ENCODE measurements around the gene EXPH5.

Gene EXPH5

GRCh38 chr11:108496643-108497256 lies 96.8 kb downstream of the EXPH5 start:
- peak overlapping the region; percentile 90 for H3K4me3 Mint-ChIP-seq
- DNase-seq (ENCODE audit: low spot score in 2 of 2) (no peak), ATAC-seq (replicated peaks; ENCODE audit: extremely low read depth, poor library complexity, severe bottlenecking) (no peak)
- peak overlapping the region; percentile 89 for H3K27ac Mint-ChIP-seq (ENCODE audit: low read depth)
- H3K9me3 Mint-ChIP-seq: no peaks in the 10 kb centered on the region
- peaks cover 18% of the 10 kb centered on the region for H3K4me1 Mint-ChIP-seq
- H3K27me3 Mint-ChIP-seq: no peaks in the 10 kb centered on the region
- peaks cover 8% of the 10 kb centered on the region for H3K36me3 Mint-ChIP-seq (ENCODE audit: insufficient read depth)

GRCh38 chr11:108495326-108495725 lies 98.2 kb downstream of the EXPH5 start:
- no peaks in the 10 kb centered on the region for H3K27me3 Mint-ChIP-seq
- H3K36me3 Mint-ChIP-seq (ENCODE audit: insufficient read depth): peaks cover 9% of the 10 kb centered on the region
- DNase-seq (ENCODE audit: low spot score in 2 of 2) (no peak), ATAC-seq (replicated peaks; ENCODE audit: extremely low read depth, poor library complexity, severe bottlenecking) (no peak)
- H3K4me1 Mint-ChIP-seq: peaks cover 18% of the 10 kb centered on the region
- H3K27ac Mint-ChIP-seq (ENCODE audit: low read depth): peak overlapping the region; percentile 16
- no peak overlapping the region for H3K4me3 Mint-ChIP-seq
- no peaks in the 10 kb centered on the region for H3K9me3 Mint-ChIP-seq

- peaks cover 11% of the 10 kb centered on the region for H3K36me3 Mint-ChIP-seq (ENCODE audit: insufficient read depth)
- H3K27ac Mint-ChIP-seq (ENCODE audit: low read depth): no peak overlapping the region
- no peaks in the 10 kb centered on the region for H3K27me3 Mint-ChIP-seq
- ATAC-seq (replicated peaks; ENCODE audit: extremely low read depth, poor library complexity, severe bottlenecking): no peak
- no peaks in the 10 kb centered on the region for H3K9me3 Mint-ChIP-seq
- no peak for DNase-seq (ENCODE audit: low spot score in 2 of 2)
- peaks cover 18% of the 10 kb centered on the region for H3K4me1 Mint-ChIP-seq
- H3K4me3 Mint-ChIP-seq: no peak overlapping the region
Observed at GRCh38 chr11:108494182-108494581, 99.4 kb downstream of the EXPH5 start.

DNA sequence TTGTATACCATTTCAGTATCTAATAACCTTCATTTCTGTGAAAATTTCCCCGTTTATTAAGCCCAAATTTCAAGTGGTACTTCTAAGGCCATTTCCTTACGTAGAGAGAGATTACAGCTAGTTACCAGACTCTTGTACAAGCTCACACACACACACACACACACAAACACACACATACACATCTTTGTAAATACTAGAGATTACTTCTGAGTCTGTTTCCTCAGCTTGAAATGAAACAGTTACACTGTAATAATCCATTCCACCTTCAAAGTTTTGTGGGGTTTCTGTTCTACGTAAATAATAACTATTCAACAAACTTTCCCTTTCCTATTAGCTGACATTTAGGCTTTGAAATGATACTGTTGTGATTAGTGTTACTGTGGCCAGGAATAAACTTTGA lies 101.6 kb downstream of the EXPH5 start:
- H3K27me3 Mint-ChIP-seq: no peaks in the 10 kb centered on the region
- H3K9me3 Mint-ChIP-seq: no peaks in the 10 kb centered on the region
- no peak for ATAC-seq (replicated peaks; ENCODE audit: extremely low read depth, poor library complexity, severe bottlenecking)
- no peak for DNase-seq (ENCODE audit: low spot score in 2 of 2)
- H3K36me3 Mint-ChIP-seq (ENCODE audit: insufficient read depth): peaks cover 5% of the 10 kb centered on the region
- peak overlapping the region; percentile 32 for H3K27ac Mint-ChIP-seq (ENCODE audit: low read depth)
- H3K4me1 Mint-ChIP-seq: peaks cover 16% of the 10 kb centered on the region
- no peak overlapping the region for H3K4me3 Mint-ChIP-seq

- Mint-ChIP-seq H3K27ac (ENCODE audit: low read depth) (no peak overlapping the region), H3K36me3 (ENCODE audit: insufficient read depth) (peaks cover 32% of the 10 kb centered on the region), H3K9me3 (no peaks in the 10 kb centered on the region), H3K4me3 (no peak overlapping the region), H3K27me3 (no peaks in the 10 kb centered on the region), H3K4me1 (no peaks in the 10 kb centered on the region)
- ATAC-seq (replicated peaks; ENCODE audit: extremely low read depth, poor library complexity, severe bottlenecking): no peak
- no peak for DNase-seq (ENCODE audit: low spot score in 2 of 2)
Observed at GRCh38 chr11:108486828-108487227, 106.7 kb downstream of the EXPH5 start.

GRCh38 chr11:108486331-108486730 lies 107.2 kb downstream of the EXPH5 start:
- no peaks in the 10 kb centered on the region for H3K9me3 Mint-ChIP-seq
- DNase-seq (ENCODE audit: low spot score in 2 of 2) (no peak), ATAC-seq (replicated peaks; ENCODE audit: extremely low read depth, poor library complexity, severe bottlenecking) (no peak)
- H3K36me3 Mint-ChIP-seq (ENCODE audit: insufficient read depth): peaks cover 33% of the 10 kb centered on the region
- H3K27ac Mint-ChIP-seq (ENCODE audit: low read depth): no peak overlapping the region
- no peak overlapping the region for H3K4me3 Mint-ChIP-seq
- H3K4me1 Mint-ChIP-seq: no peaks in the 10 kb centered on the region
- H3K27me3 Mint-ChIP-seq: no peaks in the 10 kb centered on the region

DNA sequence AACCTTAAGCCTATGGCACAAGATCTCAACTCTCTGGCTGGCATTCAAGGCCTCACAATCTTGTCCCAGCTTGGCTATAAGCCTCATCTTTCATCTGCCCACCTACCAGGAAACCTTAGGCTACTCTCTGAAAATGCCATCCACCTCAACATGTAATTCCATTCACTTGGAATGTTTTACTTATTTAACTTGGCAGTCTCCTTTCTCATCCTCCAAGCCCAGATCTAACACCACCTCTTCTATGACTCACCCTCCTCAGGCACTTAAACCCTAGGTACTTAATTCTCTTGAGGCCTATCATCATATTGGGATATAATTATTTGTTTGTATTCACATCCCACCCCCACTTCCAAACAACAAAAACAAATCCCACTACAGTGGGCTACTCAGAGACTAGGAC lies 110.4 kb downstream of the EXPH5 start:
- H3K4me1 Mint-ChIP-seq: no peaks in the 10 kb centered on the region
- no peak overlapping the region for H3K27ac Mint-ChIP-seq (ENCODE audit: low read depth)
- peaks cover 33% of the 10 kb centered on the region for H3K36me3 Mint-ChIP-seq (ENCODE audit: insufficient read depth)
- DNase-seq (ENCODE audit: low spot score in 2 of 2): no peak
- no peaks in the 10 kb centered on the region for H3K27me3 Mint-ChIP-seq
- no peaks in the 10 kb centered on the region for H3K9me3 Mint-ChIP-seq
- no peak overlapping the region for H3K4me3 Mint-ChIP-seq
- no peak for ATAC-seq (replicated peaks; ENCODE audit: extremely low read depth, poor library complexity, severe bottlenecking)

DNA sequence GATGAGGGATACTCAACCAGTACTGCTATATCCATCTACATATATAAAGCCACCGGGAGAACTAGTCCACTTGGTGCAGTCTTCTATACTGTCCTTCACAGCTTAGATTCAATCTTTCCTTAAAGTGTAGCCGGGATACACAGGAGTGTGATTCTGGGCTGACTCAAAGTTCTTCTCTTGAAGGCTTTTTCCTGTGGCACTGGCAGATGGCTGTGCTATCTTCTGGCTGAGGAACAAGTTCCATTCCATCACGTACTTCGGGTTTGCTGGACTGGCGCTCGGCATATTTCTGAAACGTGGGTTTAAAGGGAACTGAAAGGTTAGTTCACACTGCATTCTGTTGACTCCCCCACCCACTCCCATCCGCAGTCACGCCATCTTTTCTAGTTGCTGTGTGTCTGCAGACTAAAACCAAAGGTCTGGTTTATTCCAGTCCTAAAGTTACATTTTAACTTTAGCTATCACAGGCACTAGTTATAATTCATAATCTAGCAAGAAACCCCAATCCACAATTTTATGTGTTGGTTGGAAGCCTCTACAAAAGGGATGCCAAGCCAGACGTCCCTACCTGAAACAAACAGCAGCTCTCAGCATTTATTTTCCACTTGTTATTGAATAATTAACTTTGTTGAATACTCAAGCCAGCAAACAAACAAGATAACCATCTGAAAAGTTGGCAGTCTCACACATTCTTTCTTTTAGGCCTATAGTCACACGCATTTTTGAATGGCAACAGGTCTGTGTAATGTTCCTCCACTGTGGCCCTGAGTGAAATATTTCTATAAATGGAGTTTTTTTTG lies 118.7 kb downstream of the EXPH5 start:
- ATAC-seq (replicated peaks; ENCODE audit: extremely low read depth, poor library complexity, severe bottlenecking): no peak
- Mint-ChIP-seq H3K36me3 (ENCODE audit: insufficient read depth) (peaks cover 25% of the 10 kb centered on the region), H3K4me1 (no peaks in the 10 kb centered on the region), H3K27ac (ENCODE audit: low read depth) (no peak overlapping the region), H3K9me3 (no peaks in the 10 kb centered on the region), H3K27me3 (no peaks in the 10 kb centered on the region), H3K4me3 (no peak overlapping the region)
- no peak for DNase-seq (ENCODE audit: low spot score in 2 of 2)

- Mint-ChIP-seq H3K27ac (ENCODE audit: low read depth) (peak overlapping the region; percentile 49), H3K4me1 (no peaks in the 10 kb centered on the region)
Observed at GRCh38 chr11:108472681-108473080, 120.9 kb downstream of the EXPH5 start.

GRCh38 chr11:108468478-108468864 lies 125.1 kb downstream of the EXPH5 start:
- Mint-ChIP-seq H3K36me3 (ENCODE audit: insufficient read depth) (peaks cover 12% of the 10 kb centered on the region), H3K4me1 (peaks cover 19% of the 10 kb centered on the region), H3K4me3 (peak overlapping the region; percentile 94), H3K9me3 (no peaks in the 10 kb centered on the region), H3K27me3 (no peaks in the 10 kb centered on the region), H3K27ac (ENCODE audit: low read depth) (no peak overlapping the region)
- no peak for DNase-seq (ENCODE audit: low spot score in 2 of 2)
- no peak for ATAC-seq (replicated peaks; ENCODE audit: extremely low read depth, poor library complexity, severe bottlenecking)

More at GRCh38 chr11:108472681-108473080, 120.9 kb downstream of the EXPH5 start:
- ATAC-seq (replicated peaks; ENCODE audit: extremely low read depth, poor library complexity, severe bottlenecking): no peak
- no peaks in the 10 kb centered on the region for H3K9me3 Mint-ChIP-seq
- H3K27me3 Mint-ChIP-seq: no peaks in the 10 kb centered on the region
- H3K36me3 Mint-ChIP-seq (ENCODE audit: insufficient read depth): peaks cover 20% of the 10 kb centered on the region
- no peak overlapping the region for H3K4me3 Mint-ChIP-seq
- no peak for DNase-seq (ENCODE audit: low spot score in 2 of 2)

GRCh38 chr11:108467091-108467823 lies 126.3 kb downstream of the EXPH5 start, which contains the start of gene C11orf65:
Gene C11orf65, minus strand, starts transcription at chr11:108467529. Its CDS starts 5,970 bp downstream, at chr11:108461559.
- Mint-ChIP-seq H3K27ac (ENCODE audit: low read depth) (peak within 1 kb of the TSS; percentile 99), H3K4me3 (peak within 1 kb of the TSS; percentile 94), H3K36me3 (ENCODE audit: insufficient read depth) (peaks cover 11% of the 10 kb centered on the region), H3K4me1 (peaks cover 19% of the 10 kb centered on the region), H3K27me3 (no peaks in the 10 kb centered on the region), H3K9me3 (no peaks in the 10 kb centered on the region)
- peak; percentile 94 for ATAC-seq (replicated peaks; ENCODE audit: extremely low read depth, poor library complexity, severe bottlenecking)
- peak; percentile 96 to 97 for DNase-seq (ENCODE audit: low spot score in 2 of 2)

DNA sequence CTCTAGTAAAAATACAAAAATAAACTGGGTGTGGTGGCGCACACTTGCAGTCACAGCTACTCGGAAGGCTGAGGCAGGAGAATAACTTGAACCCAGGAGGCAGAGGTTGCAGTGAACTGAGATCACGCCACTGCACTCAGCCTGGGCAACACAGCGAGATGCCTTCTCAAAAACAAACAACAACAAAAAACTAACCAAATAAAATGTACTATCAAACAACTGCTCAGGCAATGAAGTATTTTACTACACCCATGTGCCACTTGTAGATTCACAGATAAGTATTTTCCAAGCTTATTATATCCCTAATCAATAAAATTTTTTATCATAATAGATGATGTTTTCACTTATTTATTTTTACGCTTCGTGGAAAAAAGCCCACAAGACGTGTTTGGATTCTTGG lies 127.2 kb downstream of the EXPH5 start:
- H3K27me3 Mint-ChIP-seq: no peaks in the 10 kb centered on the region
- no peak for ATAC-seq (replicated peaks; ENCODE audit: extremely low read depth, poor library complexity, severe bottlenecking)
- no peak for DNase-seq (ENCODE audit: low spot score in 2 of 2)
- peak overlapping the region; percentile 99 for H3K27ac Mint-ChIP-seq (ENCODE audit: low read depth)
- peaks cover 11% of the 10 kb centered on the region for H3K36me3 Mint-ChIP-seq (ENCODE audit: insufficient read depth)
- peaks cover 19% of the 10 kb centered on the region for H3K4me1 Mint-ChIP-seq
- peak overlapping the region; percentile 94 for H3K4me3 Mint-ChIP-seq
- H3K9me3 Mint-ChIP-seq: no peaks in the 10 kb centered on the region

All from central memory CD8-positive, alpha-beta T cell (primary cell).